SJSA1 (cell line): ENCODE data around the gene PALLD. TPM values are rescaled to one million over a fixed set of nuclear protein-coding genes. Genes with fewer than 3 reads are reported as not detected.
A peak's percentile ranks its signal among the peaks of the same experiment; 100 is the strongest.

Experiments used
- DNase-seq, 2 experiments: peaks; one replicate each; pipeline ENCODE4 v3.0.0-alpha.2; 2015 to 2020; ENCODE audit warnings: low spot score in 2 of 2, low read depth in 1 of 2
- H3K27ac ChIP-seq: fragments of 250-450 bp; sonication (Bioruptor Pico); 2 replicates; pipeline ENCODE4 v1.5.1; 2020; ENCODE audit warnings: mild to moderate bottlenecking, moderate library complexity
- H3K27me3 ChIP-seq: fragments of 250-450 bp; sonication (Bioruptor Pico); replicated peaks from 2 replicates; pipeline ENCODE4 v1.5.1; 2020; ENCODE audit warnings: mild to moderate bottlenecking, moderate library complexity
- H3K36me3 ChIP-seq: fragments of 250-450 bp; sonication (Bioruptor Pico); 2 replicates; pipeline ENCODE4 v1.5.1; 2020; ENCODE audit warnings: mild to moderate bottlenecking
- H3K4me1 ChIP-seq: fragments of 250-450 bp; sonication (Bioruptor Pico); replicated peaks from 2 replicates; pipeline ENCODE4 v1.6.1; 2021; ENCODE audit warnings: mild to moderate bottlenecking
- H3K4me3 ChIP-seq: fragments of 250-450 bp; sonication (Bioruptor Pico); 2 replicates; pipeline ENCODE4 v1.5.1; 2020; ENCODE audit warnings: mild to moderate bottlenecking
- H3K9me3 ChIP-seq: fragments of 250-450 bp; sonication (Bioruptor Pico); replicated peaks from 2 replicates; pipeline ENCODE4 v1.5.1; 2020; ENCODE audit warnings: mild to moderate bottlenecking
- total RNA-seq: library from RNA; depleted of rRNA; stranded (reverse); fragments of >200 nt; shearing (Covaris generic); gene quantifications from 2 replicates; pipeline ENCODE4 v1.2.3, GENCODE V29; 2014

PALLD gene
- total RNA-seq, 1 experiment from 2014 or later = 118 TPM

DNA sequence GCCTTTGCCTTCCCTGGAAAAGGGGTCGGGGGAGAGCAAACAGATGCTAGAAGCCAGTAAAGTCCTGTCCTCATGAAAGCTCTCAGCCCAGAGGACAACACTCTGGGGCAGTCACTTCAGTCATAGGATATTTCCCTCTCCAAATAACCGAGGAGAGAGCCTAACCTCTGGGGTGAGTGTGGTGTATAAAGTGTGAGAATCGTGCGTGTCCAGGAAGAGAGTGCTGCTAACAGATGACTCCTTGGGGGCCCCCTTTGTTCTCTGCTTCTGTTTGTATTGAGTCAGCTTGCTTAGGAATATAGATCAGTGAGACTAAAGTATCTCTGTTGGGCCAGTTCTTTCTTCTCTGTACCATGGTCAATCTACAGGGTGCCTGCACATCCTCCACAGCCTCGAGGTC, 247.2 kb downstream of the PALLD start:
- Histone ChIP-seq H3K27ac (peak overlapping the region; percentile 42), H3K27me3 (no peaks in the 10 kb centered on the region), H3K9me3 (no peaks in the 10 kb centered on the region), H3K36me3 (no peaks in the 10 kb centered on the region), H3K4me1 (peaks cover 37% of the 10 kb centered on the region), H3K4me3 (no peak overlapping the region)
- DNase-seq = peak; percentile 55 to 67

DNA sequence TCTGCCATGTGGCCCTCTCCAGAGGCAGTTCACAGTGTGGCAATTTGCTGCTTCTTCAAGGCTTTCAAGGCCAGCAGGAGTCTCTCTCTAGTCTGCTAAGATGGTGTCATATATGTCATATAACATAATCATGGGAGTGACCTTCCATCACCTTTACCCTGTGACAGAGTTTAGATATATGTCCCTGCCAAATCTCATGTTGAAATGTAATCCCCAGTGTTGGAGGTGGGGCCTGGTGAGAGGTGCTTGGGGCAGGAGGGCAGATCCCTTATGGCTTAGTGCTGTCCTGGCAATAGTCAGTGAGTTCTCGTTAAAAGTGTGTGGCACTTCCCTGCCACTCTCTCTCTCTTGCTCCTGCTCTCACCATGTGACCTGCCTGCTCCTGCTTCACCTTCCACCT, 252.0 kb downstream of the PALLD start:
- Histone ChIP-seq H3K4me3 (no peak overlapping the region), H3K4me1 (peaks cover 20% of the 10 kb centered on the region), H3K36me3 (no peaks in the 10 kb centered on the region), H3K27me3 (no peaks in the 10 kb centered on the region), H3K27ac (no peak overlapping the region), H3K9me3 (no peaks in the 10 kb centered on the region)
- no peak for DNase-seq

DNA sequence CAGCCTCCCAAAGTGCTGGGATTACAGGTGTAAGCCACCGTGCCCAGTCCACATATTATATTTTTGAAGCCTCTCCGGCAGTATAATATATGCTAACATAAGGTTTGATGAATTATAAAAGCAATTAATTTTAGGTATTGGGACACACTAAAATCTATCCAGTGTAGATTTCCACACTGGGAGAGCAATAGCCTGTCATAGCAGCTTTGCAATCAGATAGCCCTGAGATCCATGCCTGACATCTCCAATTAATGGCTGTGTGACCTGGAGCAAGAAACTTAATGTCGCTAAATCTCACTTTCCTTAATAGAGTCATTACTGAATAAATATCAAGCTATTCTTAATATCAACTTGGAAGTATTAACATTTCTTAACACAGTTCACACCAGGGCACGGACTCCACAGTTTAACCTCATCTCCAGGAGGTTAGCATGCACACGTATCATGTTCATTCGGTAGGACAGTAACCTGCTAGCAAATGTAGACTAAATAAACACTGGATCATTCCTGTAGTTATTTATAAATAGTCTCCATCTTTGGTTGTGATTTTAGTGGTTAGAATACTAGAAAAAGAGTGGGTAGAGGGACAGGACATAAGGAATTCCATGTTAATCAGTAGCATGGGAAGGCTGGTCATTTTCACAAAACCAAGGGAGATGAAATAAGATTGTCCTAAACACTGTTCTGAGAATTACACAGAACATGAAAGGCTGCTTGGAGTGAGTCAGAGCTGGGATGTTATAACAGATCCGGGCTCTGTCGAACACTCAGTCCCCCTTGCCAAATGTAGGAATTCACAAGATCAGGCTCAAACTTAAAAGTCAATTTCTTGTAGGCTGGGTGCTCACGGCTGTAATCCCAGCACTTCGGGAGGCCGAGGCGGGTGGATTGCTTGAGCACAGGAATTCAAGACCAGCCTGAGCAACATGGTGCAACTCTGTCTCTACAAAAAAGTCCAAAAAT, 254.7 kb downstream of the PALLD start:
- Histone ChIP-seq H3K4me1 (peaks cover 9% of the 10 kb centered on the region; the same call in 1 of the 2 replicates), H3K27ac (no peak overlapping the region), H3K36me3 (no peaks in the 10 kb centered on the region), H3K27me3 (no peaks in the 10 kb centered on the region), H3K4me3 (no peak overlapping the region), H3K9me3 (no peaks in the 10 kb centered on the region)
- no peak for DNase-seq

DNA sequence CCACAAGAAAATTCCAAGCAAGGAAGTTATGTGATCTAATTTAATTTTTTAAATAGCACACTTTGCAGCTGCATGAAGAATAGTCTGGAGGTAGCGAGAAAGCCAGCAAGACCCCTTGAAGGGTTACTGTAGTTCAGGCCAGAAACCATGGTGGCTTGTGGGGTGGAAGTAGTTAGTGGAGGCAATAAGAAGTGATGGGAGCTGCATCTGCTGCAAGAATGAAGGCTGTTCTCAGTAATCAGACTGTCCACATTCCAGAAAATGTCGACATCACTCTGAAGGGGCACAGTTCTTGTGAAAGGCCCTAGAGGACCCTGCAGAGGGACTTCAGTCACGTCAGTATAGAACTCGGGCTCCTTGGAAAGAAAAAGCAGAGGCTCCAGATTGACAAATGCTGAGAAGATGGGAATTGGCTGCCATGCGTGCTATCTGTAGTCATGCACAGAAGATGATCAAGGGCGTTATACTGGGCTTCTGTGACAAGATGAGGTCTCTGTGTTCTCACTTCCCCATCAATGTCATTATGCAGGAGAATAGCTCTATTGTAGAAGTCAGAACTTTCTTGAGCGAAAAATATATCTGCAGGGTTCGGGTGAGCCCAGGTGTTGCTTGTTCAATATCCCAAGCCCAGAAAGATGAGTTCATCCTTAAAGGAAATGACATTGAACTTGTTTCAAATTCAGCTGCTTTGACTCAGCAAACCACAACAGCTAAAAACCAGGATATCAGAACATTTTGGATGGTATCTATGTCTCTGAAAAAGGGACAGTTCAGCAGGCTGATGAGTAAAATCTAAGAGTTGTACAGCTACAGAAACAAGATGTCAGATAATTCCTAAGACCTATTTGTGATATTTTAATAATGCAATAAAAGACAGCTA, 259.0 kb downstream of the PALLD start:
- H3K4me1 ChIP-seq = peaks cover 14% of the 10 kb centered on the region; the same call in 1 of the 2 replicates
- DNase-seq = no peak
- H3K9me3 ChIP-seq = no peaks in the 10 kb centered on the region
- H3K4me3 ChIP-seq = no peak overlapping the region
- H3K27me3 ChIP-seq = no peaks in the 10 kb centered on the region
- H3K36me3 ChIP-seq = 0 out of 2 replicates have a peak, but pooled peaks cover 5% of the 10 kb centered on the region
- H3K27ac ChIP-seq = no peak overlapping the region

DNA sequence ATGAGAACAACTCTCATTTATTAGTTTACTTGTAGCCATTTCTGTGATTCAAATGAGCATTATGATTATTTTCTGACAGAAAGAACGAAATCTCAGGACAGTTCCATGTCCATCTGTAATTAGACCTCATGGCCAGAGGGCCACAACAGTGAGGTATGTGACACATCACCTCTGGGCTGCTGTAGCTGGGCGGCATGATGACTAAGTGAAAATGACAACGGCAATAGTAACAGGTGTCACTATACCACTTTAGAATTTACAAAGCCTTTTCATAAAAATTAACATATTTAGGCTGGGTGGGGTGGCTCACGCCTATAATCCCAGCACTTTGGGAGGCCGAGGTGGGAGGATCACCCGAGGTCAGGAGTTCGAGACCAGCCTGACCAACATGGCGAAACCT, 260.6 kb downstream of the PALLD start:
- 0 out of 2 replicates have a peak, but pooled peaks cover 7% of the 10 kb centered on the region for H3K36me3 ChIP-seq
- DNase-seq = no peak
- H3K27ac ChIP-seq = no peak overlapping the region
- H3K9me3 ChIP-seq = no peaks in the 10 kb centered on the region
- H3K27me3 ChIP-seq = no peaks in the 10 kb centered on the region
- no peak overlapping the region for H3K4me3 ChIP-seq
- peaks cover 5% of the 10 kb centered on the region; the same call in 1 of the 2 replicates for H3K4me1 ChIP-seq

DNA sequence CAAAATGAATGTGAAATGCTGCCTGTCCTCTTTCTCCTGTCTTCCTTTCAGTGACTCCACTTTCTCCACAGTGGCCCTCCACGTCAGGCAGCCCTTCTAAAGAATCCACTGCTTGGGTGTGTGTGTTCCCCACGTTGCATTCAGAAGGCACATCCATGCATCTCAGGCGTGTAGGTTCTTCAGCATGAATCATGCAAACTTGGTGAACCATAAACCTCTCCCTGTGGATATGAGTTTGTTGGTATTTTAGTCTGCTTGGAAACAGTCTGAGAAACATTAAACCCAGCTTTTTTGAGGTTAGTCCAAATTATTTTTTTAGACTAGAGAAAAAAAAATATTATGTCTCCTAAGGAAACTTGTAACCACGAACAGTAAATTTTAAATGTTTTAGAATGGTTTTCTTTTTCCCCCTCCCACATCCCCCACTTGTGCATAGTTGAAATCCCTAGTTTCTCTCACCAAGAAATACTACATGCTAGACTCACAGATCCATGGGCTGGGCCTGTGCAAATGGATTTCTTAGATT, 261.6 kb downstream of the PALLD start:
- Histone ChIP-seq H3K27me3 (no peaks in the 10 kb centered on the region), H3K4me3 (no peak overlapping the region), H3K9me3 (no peaks in the 10 kb centered on the region), H3K36me3 (0 out of 2 replicates have a peak, but pooled peaks cover 7% of the 10 kb centered on the region), H3K27ac (no peak overlapping the region), H3K4me1 (peaks cover 5% of the 10 kb centered on the region; the same call in 1 of the 2 replicates)
- DNase-seq = no peak

DNA sequence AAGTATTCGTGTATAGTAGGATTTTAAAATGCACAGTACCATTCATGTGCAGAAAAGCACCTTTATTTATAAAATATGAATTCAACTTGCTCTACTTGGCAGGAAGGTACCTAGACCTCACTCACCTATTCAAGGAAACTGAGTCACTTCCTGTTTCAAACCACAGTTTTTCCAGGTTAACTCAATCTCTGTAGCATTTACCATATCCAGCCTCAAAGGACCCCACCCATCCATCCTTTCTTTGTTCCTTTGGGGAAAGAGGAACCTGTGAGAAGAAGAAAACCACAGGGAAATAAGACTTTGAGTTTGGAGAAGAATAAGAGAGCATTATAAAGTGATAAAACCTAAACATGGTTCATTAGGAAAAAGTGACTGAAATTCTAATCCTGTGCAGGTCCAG, 262.5 kb downstream of the PALLD start:
- Histone ChIP-seq H3K36me3 (0 out of 2 replicates have a peak, but pooled peaks cover 7% of the 10 kb centered on the region), H3K27me3 (no peaks in the 10 kb centered on the region), H3K9me3 (no peaks in the 10 kb centered on the region), H3K27ac (no peak overlapping the region), H3K4me1 (peaks cover 5% of the 10 kb centered on the region; the same call in 1 of the 2 replicates), H3K4me3 (no peak overlapping the region)
- DNase-seq = no peak

DNA sequence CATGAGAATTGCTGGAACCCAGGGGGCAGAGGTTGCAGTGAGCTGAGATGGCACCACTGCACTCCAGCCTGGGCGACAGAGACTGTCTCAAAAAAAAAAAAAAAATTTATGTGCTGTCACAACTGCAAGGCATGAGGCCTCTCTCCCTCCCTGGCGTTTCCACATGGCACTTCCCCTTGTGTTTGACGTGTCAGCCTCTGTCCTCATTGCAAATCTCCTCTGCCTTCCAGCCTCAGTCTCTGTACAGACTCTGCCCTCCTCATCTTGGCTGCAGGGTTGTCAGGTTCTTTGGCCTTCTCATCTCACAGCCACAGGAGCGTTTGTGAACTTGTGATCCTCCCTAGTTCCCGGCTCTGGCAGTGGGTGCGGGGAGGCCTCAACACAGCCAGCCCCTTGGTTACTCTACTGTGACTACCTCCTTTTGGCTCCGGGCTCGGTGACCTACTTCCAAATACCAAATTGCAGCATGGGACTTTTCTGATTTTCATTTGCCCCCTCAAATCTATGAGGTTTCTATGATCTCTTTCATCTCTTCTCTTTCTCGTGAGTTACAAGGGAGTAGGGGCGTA, 263.2 kb downstream of the PALLD start:
- Histone ChIP-seq H3K27me3 (no peaks in the 10 kb centered on the region), H3K4me3 (no peak overlapping the region), H3K36me3 (0 out of 2 replicates have a peak, but pooled peaks cover 7% of the 10 kb centered on the region), H3K4me1 (peaks cover 6% of the 10 kb centered on the region), H3K27ac (no peak overlapping the region), H3K9me3 (no peaks in the 10 kb centered on the region)
- DNase-seq = no peak

DNA sequence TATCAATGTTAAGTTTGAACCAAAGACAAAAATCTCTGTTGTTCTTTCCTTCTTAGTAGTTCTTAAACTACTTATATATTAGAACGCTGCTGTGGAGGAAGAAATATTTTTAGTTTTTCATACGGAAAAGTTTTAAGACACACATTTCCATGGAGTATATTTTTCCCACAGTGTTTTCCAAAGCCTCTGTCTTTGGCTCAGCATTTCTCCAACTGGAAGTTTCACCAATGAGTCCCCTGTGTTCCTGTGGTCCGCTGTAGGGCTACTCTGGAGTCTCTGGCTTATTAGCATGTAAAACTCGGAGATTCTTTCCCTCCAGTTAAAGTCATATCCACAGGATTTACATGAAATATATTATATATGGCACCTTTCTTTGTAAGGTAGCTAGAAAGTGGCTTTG, 264.2 kb downstream of the PALLD start:
- H3K36me3 ChIP-seq = 0 out of 2 replicates have a peak, but pooled peaks cover 7% of the 10 kb centered on the region
- no peak for DNase-seq
- H3K4me3 ChIP-seq = no peak overlapping the region
- no peaks in the 10 kb centered on the region for H3K27me3 ChIP-seq
- H3K27ac ChIP-seq = no peak overlapping the region
- H3K9me3 ChIP-seq = no peaks in the 10 kb centered on the region
- peaks cover 16% of the 10 kb centered on the region for H3K4me1 ChIP-seq

DNA sequence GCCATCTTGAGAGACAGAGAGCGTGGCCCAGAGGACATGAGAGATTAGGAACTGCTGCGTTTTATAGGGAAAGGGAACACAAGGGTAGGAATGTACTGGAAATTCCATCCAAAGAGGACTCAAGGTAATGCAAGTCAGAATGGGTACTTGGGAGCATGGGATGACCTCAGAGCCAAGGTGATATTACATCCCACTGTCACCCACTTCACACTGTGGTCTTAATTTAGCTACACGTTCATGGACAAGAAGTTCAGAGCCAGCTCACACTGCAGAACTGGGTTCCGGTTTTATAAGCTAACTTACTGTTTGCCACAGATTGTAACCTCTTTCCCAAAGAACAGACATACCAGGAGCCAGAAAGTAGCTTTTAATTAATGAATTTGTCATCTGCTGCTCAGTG, 268.5 kb downstream of the PALLD start:
- no peak overlapping the region; the same call in 1 of the 2 replicates for H3K27ac ChIP-seq
- H3K27me3 ChIP-seq = no peaks in the 10 kb centered on the region

DNA sequence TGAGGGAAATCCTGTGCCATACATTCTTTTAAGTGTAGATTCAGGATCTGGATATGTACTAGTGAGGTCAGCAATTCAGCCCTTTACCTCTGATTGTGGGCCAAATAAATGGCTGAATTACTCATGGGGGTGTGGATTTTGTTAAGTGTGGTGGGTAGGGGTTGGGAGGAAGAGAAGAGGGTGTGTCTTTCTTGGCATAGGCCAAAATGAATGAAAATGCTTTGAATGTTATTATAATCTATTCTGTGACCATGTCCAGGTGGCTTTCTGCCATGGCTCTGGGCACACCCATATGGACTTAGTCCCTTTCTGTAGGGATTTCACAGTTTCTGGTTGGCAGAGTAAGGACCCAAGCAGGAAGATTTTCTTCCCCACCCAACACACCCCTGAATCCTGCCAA, 268.9 kb downstream of the PALLD start:
- Histone ChIP-seq H3K9me3 (no peaks in the 10 kb centered on the region), H3K36me3 (peaks cover 14% of the 10 kb centered on the region), H3K27me3 (no peaks in the 10 kb centered on the region), H3K4me1 (peaks cover 29% of the 10 kb centered on the region), H3K27ac (peak overlapping the region; percentile 33), H3K4me3 (no peak overlapping the region)
- DNase-seq = no peak

More for the DNA sequence above, 268.5 kb downstream of the PALLD start:
- Histone ChIP-seq H3K4me3 (no peak overlapping the region), H3K36me3 (peaks cover 15% of the 10 kb centered on the region), H3K9me3 (no peaks in the 10 kb centered on the region), H3K4me1 (peaks cover 25% of the 10 kb centered on the region)
- DNase-seq = no peak

DNA sequence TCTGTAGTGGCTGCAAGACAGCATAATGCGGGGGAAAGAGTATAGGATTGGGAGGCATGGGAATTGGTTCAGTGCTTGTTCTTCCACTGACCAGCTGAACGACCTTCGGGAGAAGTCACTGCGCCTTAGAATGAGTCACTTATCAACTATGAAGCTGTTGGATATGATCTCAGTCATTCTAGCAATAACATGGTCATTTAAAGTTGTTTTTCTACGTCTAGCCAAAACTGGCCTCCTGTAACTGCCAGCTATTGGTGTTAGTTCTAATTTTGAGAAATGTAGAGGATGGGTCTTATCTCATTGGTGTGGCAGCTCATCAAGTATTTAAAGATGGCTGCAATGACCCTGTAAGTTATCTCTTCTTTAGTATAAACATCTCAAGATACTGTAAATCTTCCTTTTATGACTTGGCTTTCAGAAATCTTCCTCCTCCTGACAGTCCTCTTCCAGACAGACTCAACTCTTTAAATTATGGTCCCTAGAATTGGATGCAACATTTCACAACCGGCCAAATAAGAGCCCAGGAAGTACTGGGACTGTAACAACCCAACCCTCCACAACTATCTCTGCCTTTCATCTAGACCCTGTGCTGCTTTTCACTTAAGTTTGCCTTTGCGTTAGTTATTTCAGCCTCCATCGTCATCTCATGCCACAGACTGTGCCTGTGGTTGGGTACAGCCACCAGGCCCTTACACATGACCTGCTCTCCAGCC, 269.9 kb downstream of the PALLD start:
- no peaks in the 10 kb centered on the region for H3K27me3 ChIP-seq
- H3K4me1 ChIP-seq = peaks cover 35% of the 10 kb centered on the region
- peak overlapping the region; percentile 42 for H3K27ac ChIP-seq
- DNase-seq = peak in 1 of 2 experiments; percentile 55
- H3K9me3 ChIP-seq = no peaks in the 10 kb centered on the region
- no peak overlapping the region for H3K4me3 ChIP-seq
- peaks cover 12% of the 10 kb centered on the region for H3K36me3 ChIP-seq

DNA sequence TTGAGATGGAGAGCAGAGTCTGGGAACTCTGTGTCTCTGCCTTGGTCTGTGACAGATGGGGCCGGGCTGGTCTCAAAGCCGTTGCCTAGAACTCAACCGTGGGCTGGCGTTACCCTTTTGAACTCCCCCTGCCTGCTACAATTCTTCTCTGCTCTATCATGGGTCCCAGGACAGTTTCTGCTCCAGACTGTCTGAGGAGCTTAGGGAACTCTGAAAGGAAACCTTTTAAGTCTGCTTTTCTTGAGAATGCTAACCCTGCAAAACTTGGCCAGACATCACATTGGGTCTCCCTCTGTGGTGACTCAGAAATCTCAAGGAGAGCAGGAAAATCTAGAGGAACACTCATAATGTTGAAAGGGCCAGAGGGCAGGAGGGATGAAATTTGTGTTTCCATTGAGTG, 272.6 kb downstream of the PALLD start:
- no peak for DNase-seq
- Histone ChIP-seq H3K27ac (no peak overlapping the region), H3K36me3 (peaks cover 11% of the 10 kb centered on the region), H3K4me3 (no peak overlapping the region), H3K27me3 (no peaks in the 10 kb centered on the region), H3K4me1 (peaks cover 35% of the 10 kb centered on the region), H3K9me3 (no peaks in the 10 kb centered on the region)
